Activated CD8-positive, alpha-beta T cell treated with anti-CD3 and anti-CD28 coated beads for 36 hours (primary cell): ENCODE measurements around the gene KCNMB2. TPM values are rescaled to one million over a fixed set of nuclear protein-coding genes. Genes with fewer than 3 reads are reported as not detected.

Experiments
- ATAC-seq: fragments of 200-7000 bp; cut with Tn5 transposase; one replicate; pipeline ENCODE4 v1.10.0; 2021; ENCODE audit warnings: mild to moderate bottlenecking, moderate library complexity
- CTCF ChIA-PET: fragments of 350-600 bp; sonication (Branson Sonifier 250); formaldehyde crosslinking; loops from one replicate; lab custom pipeline; 2021; ENCODE audit warnings: antibody characterized with exemption; lab: Charles Lee
- POLR2A ChIA-PET: fragments of 350-600 bp; sonication (Branson Sonifier 250); formaldehyde crosslinking; loops from one replicate; lab custom pipeline; 2021; ENCODE audit warnings: antibody characterized with exemption; lab: Charles Lee
- DNase-seq: peaks from one replicate; pipeline ENCODE4 v3.0.0-alpha.2; 2020
- H3K27ac Mint-ChIP-seq: one replicate; pipeline ENCODE4 v1.8.0; 2021; ENCODE audit warnings: mild to moderate bottlenecking, mixed read lengths
- H3K27me3 Mint-ChIP-seq: one replicate; pipeline ENCODE4 v1.8.0; 2021; ENCODE audit warnings: mixed read lengths
- H3K36me3 Mint-ChIP-seq: one replicate; pipeline ENCODE4 v1.8.0; 2021; ENCODE audit warnings: low read depth, mixed read lengths
- H3K4me1 Mint-ChIP-seq: one replicate; pipeline ENCODE4 v1.8.0; 2021; ENCODE audit warnings: low read depth, mixed read lengths
- H3K4me3 Mint-ChIP-seq: one replicate; pipeline ENCODE4 v1.8.0; 2021; ENCODE audit warnings: mild to moderate bottlenecking, moderate library complexity, mixed read lengths
- H3K9me3 Mint-ChIP-seq: one replicate; pipeline ENCODE4 v1.8.0; 2021; ENCODE audit warnings: mixed read lengths
- CTCF ChIP-seq: fragments of 200-600 bp; IDR thresholded peaks from one replicate; pipeline ENCODE4 v1.8.0; 2022; ENCODE audit warnings: antibody characterized with exemption, mild to moderate bottlenecking
- intact Hi-C: fragments of 100-400 bp; cut with micrococcal nuclease; formaldehyde crosslinking; loops from one replicate; pipeline ENCODE4 v1.10.0; 2022
- total RNA-seq, 2 experiments: library from RNA; stranded (reverse); gene quantifications; one replicate each; pipeline ENCODE4 v1.2.3, GENCODE V29; 2021

The KCNMB2 gene
- total RNA-seq, 2 experiments from 2014 or later = not detected

GRCh38 chr3:178519701-178520100 is 16.5 kb upstream of the KCNMB2 start:
- Mint-ChIP-seq H3K27ac (no peak overlapping the region), H3K36me3 (no peaks in the 10 kb centered on the region), H3K27me3 (peaks cover 10% of the 10 kb centered on the region), H3K4me1 (no peaks in the 10 kb centered on the region), H3K9me3 (no peaks in the 10 kb centered on the region), H3K4me3 (no peak overlapping the region)
- no peak for ATAC-seq
- DNase-seq = no peak
- ChIA-PET CTCF (no interaction called here), POLR2A (no interaction called here)
- intact Hi-C loops = no loop called here
- TF ChIP-seq CTCF = no peak

- ATAC-seq = no peak
- no peak for TF ChIP-seq CTCF
- H3K27ac Mint-ChIP-seq = no peak overlapping the region
- H3K27me3 Mint-ChIP-seq = peaks cover 11% of the 10 kb centered on the region
- POLR2A ChIA-PET = no interaction called here
- CTCF ChIA-PET = no interaction called here
- H3K4me3 Mint-ChIP-seq = no peak overlapping the region
- no peaks in the 10 kb centered on the region for H3K36me3 Mint-ChIP-seq
- intact Hi-C loops = no loop called here
- no peak for DNase-seq
- H3K4me1 Mint-ChIP-seq = no peaks in the 10 kb centered on the region
- H3K9me3 Mint-ChIP-seq = no peaks in the 10 kb centered on the region
Observed at GRCh38 chr3:178520451-178520850, 15.8 kb upstream of the KCNMB2 start.

GRCh38 chr3:178522200-178523052 is 13.8 kb upstream of the KCNMB2 start:
- POLR2A ChIA-PET = no interaction called here
- DNase-seq = no peak
- no peaks in the 10 kb centered on the region for H3K4me1 Mint-ChIP-seq
- no peaks in the 10 kb centered on the region for H3K9me3 Mint-ChIP-seq
- H3K4me3 Mint-ChIP-seq = no peak overlapping the region
- CTCF ChIA-PET = no interaction called here
- no peak for TF ChIP-seq CTCF
- intact Hi-C loops = no loop called here
- no peak overlapping the region for H3K27ac Mint-ChIP-seq
- no peak for ATAC-seq
- H3K27me3 Mint-ChIP-seq = peaks cover 8% of the 10 kb centered on the region
- H3K36me3 Mint-ChIP-seq = no peaks in the 10 kb centered on the region

DNA sequence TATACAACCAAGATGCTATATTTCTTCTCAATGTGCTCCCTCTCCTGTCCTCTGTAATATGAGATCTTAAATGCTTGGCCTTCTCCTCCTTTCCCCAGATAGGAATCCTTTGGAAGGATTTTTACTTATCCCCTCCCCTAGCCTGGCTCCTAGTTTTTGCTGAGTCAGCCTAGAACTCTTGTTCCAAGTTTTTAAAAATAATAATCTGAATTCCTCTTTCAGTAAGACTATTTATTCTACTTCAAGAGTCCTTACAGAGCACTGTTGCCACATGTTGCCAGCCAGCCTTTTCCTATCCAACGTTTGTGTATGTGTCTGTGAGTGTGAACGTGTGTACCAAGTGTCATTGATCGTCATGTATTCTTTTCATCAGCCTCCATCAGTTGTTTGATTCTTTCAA is 11.0 kb upstream of the KCNMB2 start:
- no peaks in the 10 kb centered on the region for H3K36me3 Mint-ChIP-seq
- H3K9me3 Mint-ChIP-seq = no peaks in the 10 kb centered on the region
- H3K27ac Mint-ChIP-seq = no peak overlapping the region
- DNase-seq (no peak), ATAC-seq (no peak)
- no peaks in the 10 kb centered on the region for H3K4me1 Mint-ChIP-seq
- no peak for TF ChIP-seq CTCF
- peaks cover 8% of the 10 kb centered on the region for H3K27me3 Mint-ChIP-seq
- POLR2A ChIA-PET = no interaction called here
- intact Hi-C loops = no loop called here
- CTCF ChIA-PET = no interaction called here
- H3K4me3 Mint-ChIP-seq = no peak overlapping the region

DNA sequence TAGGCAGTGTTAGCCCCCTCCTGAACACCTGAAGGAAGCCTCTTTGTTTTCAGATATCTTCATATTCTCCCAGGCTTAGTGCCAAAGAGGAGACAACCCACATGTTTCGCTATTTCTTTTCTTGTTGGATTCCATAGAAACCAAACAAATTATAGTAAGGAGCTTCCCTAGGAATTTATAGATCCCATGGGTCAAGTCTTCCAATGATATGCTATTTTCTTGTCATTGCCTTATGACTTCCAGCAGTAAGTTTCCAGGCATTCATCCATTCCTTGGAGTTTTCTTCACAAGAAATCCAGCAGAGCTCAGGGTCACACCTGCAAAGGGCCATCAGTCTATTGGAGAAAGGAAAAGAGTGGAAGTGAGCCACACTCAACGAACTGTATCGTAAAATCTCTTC is 9.9 kb upstream of the KCNMB2 start:
- CTCF ChIA-PET = no interaction called here
- peaks cover 8% of the 10 kb centered on the region for H3K27me3 Mint-ChIP-seq
- intact Hi-C loops = no loop called here

More for the DNA sequence above, 9.9 kb upstream of the KCNMB2 start:
- Mint-ChIP-seq H3K4me3 (no peak overlapping the region), H3K36me3 (no peaks in the 10 kb centered on the region), H3K4me1 (no peaks in the 10 kb centered on the region), H3K9me3 (no peaks in the 10 kb centered on the region), H3K27ac (no peak overlapping the region)
- DNase-seq = no peak
- POLR2A ChIA-PET = no interaction called here
- TF ChIP-seq CTCF = no peak
- ATAC-seq = no peak
